GM19455 (cell line): ENCODE results near the gene PFN1.

Experiments
- ATAC-seq: cut with Tn5 transposase; IDR thresholded peaks from one replicate; pipeline ENCODE4 v1.9.1; 2021; ENCODE audit not compliant: unreplicated experiment

PFN1 gene

GRCh38 chr17:4945944-4946280 is 2.4 kb downstream of the PFN1 start:
- no peak for ATAC-seq

- ATAC-seq, result no peak
These were observed 3.0 kb downstream of the PFN1 start for GRCh38 chr17:4945176-4945943.

GRCh38 chr17:4944554-4945175 is 3.7 kb downstream of the PFN1 start:
- no peak for ATAC-seq

DNA sequence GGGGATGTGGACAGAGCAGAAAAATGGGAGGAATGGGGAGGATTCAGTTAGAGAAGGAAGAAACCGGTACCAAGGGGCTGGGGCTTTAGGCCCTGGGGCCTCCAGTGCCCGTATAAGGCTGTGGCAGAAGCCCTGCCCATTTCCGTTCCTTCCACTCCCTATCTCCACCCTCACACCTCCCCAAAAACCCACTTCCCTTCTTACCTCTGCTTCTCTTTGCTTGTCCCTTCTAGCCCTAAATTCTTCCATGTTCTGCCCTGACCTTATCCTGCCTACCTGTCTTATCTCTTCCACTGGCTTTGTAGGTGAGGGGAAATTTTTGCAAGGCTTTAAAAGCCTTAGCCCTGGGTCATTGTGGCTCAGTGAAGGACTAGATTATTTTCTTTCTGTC is 4.2 kb downstream of the PFN1 start:
- ATAC-seq, result no peak

DNA sequence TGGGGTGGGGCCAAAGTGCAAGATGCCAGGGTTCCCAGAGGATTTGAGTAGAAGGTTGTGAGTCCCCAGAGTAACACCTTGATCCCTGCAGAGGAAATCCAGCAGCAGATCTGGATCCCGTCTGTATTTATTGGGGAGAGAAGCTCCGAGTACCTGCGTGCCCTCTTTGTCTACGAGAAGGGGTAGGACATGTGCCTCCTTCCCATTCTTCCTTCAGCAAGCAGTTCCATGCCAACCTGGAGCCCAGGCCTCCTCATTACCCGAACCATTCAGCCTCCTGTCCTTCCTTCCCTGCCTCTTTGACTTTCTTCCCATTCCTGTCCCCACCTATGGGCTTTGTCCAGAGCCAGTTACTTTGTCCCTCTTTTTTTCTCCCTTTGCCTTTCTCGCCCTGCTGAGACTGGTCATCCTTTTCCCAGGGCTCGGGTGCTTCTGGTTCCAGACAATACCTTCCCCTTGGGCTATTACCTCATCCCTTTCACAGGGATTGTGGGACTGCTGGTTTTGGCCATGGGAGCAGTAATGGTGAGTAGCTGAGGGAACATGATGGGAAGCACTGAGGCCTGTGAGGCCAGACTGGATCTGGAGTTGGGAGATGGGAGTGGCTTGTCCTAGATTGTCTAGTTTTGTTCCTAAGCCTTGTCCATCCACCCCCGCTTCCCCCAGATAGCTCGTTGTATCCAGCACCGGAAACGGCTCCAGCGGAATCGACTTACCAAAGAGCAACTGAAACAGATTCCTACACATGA is 5.4 kb downstream of the PFN1 start:
- no peak for ATAC-seq

GRCh38 chr17:4941319-4941610 is 7.1 kb downstream of the PFN1 start:
- ATAC-seq, result no peak

DNA sequence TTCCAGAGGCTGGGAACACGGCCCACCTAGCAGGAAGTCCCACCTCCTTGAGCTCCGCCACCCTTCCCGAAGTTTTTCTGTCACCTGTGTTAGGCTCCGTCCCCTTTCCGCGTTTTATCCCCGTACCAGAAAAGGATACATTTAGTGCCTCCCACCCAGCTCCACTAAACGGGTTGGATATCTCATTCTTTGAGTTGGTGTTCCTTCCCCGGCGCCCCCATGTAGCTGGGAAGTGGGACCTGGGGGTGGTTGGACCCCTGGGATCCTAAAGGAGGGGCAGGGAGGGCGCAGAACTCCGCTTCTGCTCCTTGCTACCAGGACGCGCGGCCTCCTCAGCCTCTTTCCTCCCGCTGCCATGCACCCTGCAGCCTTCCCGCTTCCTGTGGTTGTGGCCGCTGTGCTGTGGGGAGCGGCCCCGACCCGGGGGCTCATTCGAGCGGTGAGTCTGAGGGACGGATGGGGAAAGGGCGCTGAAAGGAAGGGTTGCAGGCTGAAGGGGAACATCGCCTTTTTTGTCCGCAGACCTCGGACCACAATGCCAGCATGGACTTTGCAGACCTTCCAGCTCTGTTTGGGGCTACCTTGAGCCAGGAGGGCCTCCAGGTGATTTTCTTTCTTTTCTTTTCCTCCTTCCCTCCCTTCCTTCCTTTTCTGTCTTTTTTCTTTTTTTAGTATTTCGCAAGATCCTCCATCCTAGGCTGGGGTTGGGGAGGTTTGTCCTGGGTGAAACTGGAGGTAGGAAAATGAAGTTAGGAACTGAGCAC is 7.6 kb downstream of the PFN1 start:
- no peak for ATAC-seq

GRCh38 chr17:4939796-4940554 is 8.4 kb downstream of the PFN1 start, which contains the start of the genes RNF167 and SLC25A11:
TSS of gene RNF167 (plus strand) at chr17:4940268. CDS start at chr17:4940910, 642 bp downstream.
TSS of gene SLC25A11 (minus strand) at chr17:4940046. CDS start at chr17:4939910, 136 bp downstream.
- ATAC-seq, result peak; percentile 65

- ATAC-seq, result peak; percentile 32
These were observed 8.9 kb downstream of the PFN1 start for GRCh38 chr17:4939546-4939795.

GRCh38 chr17:4938688-4939545 is 9.4 kb downstream of the PFN1 start:
- no peak for ATAC-seq

DNA sequence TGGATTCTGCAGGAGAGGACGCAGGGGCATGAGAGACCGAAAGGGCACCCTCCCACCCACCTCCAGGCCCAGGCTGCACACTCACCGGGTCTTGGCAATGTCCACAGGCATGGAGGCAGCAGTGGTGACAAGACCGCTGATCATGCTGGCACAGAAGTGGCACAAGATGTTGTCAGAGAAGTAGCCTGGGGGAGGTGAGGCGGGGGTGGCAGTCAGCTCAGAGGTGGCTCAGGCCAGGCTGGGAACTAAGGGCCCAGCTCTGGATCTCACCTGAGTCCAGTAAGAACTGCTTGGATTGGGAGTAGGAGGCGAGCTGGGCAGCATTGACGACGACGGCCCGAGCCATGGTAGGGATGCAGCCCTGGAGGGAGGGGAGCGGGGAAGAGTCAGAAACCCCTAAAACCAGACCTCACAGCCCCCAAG is 10.2 kb downstream of the PFN1 start:
- ATAC-seq, result no peak

DNA sequence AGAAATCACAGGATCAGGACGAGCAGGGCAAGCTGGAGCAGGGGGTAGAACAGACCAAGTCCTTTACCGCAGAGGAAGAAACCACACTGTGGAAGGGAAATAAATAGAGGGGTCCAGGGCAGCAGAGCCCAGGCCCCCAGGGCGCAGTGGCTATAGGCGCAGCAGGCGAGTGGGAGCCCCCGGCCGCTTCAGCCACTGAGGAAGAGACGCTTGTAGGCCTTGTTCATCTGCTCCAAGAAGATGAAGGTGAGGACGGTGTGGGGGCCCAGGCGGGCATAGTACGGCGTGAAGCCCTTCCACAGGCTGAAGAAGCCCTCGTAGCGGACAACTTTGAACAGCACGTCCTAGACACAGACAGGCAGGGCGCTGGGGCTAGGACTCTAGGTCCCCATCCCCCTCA is 10.8 kb downstream of the PFN1 start:
- no peak for ATAC-seq

DNA sequence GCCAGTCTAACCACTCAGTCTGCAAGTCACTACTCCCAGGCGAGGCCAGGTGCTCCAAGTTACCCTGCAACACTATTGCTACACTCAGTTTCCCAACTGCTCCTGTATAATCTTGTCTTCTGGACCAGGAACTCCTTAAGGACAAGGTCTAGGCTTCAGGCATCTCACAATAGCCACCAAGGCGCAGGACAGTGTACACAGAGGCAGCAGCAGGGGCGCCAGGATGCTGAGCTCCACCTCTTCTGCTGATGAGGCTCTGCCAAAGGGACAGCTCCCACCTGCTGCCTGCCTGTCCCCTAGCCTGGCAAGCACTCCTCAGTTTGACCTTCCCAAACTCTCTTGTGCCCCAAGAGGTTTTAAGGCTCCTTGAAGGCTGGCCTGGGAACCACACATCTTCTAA is 11.9 kb downstream of the PFN1 start:
- no peak for ATAC-seq

DNA sequence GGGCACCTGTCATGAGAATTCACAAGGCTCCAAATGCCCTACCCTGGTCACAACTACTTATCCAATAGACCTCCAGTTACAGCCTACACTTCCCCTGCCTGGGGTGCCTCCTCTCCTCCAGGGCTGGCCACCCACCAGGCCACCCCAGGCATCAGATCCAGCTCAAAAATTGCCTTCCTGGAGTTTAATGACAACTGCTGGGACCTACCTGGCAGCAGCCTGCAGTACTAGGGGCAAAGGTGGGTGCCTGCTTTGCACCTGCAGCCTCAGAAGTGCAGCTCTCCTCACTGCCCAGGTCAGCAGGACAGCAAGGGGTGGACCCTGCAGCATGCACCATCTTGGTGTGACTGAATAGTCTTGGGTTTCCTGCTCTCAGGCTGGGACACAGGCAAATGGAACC is 12.7 kb downstream of the PFN1 start:
- no peak for ATAC-seq

DNA sequence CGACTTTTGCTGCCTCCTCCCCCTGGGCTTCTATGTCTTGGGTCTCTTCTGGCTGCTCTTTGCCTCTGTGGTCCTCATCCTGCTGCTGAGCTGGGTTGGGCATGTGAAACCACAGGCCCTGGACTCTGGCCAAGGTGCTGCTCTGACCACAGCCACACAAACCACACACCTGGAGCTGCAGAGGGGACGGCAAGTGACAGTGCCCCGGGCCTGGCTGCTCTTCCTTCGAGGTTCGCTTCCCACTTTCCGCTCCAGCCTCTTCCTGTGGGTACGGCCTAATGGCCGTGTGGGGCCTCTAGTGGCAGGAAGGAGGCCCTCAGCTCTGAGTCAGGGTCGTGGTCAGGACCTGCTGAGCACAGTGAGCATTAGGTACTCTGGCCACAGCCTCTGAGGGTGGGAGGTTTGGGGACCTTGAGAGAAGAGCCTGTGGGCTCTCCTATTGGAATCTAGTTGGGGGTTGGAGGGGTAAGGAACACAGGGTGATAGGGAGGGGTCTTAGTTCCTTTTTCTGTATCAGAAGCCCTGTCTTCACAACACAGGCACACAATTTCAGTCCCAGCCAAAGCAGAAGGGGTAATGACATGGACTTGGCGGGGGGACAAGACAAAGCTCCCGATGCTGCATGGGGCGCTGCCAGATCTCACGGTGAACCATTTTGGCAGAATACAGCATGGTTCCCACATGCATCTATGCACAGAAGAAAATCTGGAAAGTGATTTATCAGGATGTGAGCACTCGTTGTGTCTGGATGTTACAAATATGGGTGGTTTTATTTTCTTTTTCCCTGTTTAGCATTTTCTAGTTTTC is 14.0 kb downstream of the PFN1 start:
- ATAC-seq, result no peak

- no peak for ATAC-seq
These were observed 14.7 kb downstream of the PFN1 start for GRCh38 chr17:4933646-4934045.

DNA sequence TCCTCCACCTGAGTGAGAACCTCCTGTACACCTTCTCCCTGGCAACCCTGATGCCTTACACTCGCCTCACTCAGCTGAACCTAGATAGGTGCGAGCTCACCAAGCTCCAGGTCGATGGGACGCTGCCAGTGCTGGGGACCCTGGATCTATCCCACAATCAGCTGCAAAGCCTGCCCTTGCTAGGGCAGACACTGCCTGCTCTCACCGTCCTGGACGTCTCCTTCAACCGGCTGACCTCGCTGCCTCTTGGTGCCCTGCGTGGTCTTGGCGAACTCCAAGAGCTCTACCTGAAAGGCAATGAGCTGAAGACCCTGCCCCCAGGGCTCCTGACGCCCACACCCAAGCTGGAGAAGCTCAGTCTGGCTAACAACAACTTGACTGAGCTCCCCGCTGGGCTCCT is 15.6 kb downstream of the PFN1 start:
- no peak for ATAC-seq

- ATAC-seq, result no peak
These were observed 16.4 kb downstream of the PFN1 start, which contains the start of gene GP1BA for GRCh38 chr17:4931963-4932362. TSS of gene GP1BA (plus strand) at chr17:4932277. CDS start at chr17:4932605, 328 bp downstream.

DNA sequence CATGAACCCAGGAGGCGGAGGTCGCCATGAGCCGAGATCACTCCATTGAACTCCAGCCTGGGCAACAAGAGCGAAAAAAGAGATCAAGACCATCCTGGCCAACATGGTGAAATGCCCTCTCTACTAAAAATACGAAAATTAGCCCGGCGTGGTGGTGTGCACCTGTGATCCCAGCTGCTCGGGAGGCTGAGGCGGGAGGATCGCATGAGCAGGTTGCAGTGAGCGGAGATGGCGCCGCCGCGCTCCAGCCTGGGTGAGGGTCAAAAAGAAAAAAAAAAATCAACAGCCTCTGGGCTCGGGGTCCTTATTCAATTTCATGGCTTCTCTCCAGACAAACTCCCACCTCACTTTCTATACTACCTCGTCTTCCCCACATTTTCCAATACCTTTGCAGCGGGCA is 19.4 kb downstream of the PFN1 start:
- ATAC-seq, result no peak
